ENCODE measurements around the gene DNAJC25. TPM values are rescaled to one million over a fixed set of nuclear protein-coding genes. Genes with fewer than 3 reads are reported as not detected.
A peak's percentile ranks its signal among the peaks of the same experiment; 100 is the strongest.

The DNAJC25 gene
- total and polyA plus RNA-seq, 2 of the 13 experiments (the other 11 are each of a cell fraction or from before 2014, with no cell fraction given), result 5.7 to 10.2 TPM

DNA sequence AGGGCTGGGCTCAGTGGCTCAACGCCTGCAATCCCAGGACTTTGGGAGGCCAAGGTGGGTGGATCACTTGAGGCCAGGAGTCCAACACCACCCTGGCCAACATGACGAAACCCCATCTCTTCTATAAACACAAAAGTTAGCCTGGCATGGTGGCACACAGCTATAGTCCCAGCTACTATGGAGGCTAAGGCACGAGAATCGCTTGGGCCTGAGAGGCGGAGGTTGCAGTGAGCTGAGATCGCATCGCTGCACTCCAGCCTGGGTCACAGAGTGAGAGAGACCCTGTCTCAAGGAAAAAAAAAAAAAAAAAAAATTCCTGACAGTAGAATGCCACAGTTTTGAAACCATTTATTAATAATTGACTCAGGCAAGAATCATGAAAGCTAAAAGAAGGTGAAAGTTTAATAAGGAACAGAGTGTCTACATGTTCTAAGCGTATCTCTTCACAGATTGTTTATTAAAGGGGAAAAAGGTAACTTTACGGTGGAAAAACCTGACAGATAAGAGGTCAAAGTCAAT is 26.0 kb upstream of the DNAJC25 start (continued):
- TF ChIP-seq ZFX (CRISPR knock-in tag; IDR thresholded peaks at IDR 0.05; ENCODE audit: low read depth), result no peak
- TF ChIP-seq ZNF614 (CRISPR knock-in tag; IDR thresholded peaks at IDR 0.05; ENCODE audit: borderline replicate concordance), result no peak
- TF ChIP-seq, protein P1, sequence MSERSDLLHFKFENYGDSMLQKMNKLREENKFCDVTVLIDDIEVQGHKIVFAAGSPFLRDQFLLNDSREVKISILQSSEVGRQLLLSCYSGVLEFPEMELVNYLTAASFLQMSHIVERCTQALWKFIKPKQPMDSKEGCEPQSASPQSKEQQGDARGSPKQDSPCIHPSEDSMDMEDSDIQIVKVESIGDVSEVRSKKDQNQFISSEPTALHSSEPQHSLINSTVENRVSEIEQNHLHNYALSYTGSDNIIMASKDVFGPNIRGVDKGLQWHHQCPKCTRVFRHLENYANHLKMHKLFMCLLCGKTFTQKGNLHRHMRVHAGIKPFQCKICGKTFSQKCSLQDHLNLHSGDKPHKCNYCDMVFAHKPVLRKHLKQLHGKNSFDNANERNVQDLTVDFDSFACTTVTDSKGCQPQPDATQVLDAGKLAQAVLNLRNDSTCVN (CRISPR knock-in tag; IDR thresholded peaks at IDR 0.05; ENCODE audit: borderline replicate concordance), result no peak
- no peak for TF ChIP-seq SRF (IDR thresholded peaks at IDR 0.05; ENCODE audit: low read depth, low read length)
- TF ChIP-seq HNF4A (CRISPR knock-in tag; IDR thresholded peaks at IDR 0.05), result peak; percentile 49; the same call in 1 of the 2 replicates
- TF ChIP-seq, protein P2, sequence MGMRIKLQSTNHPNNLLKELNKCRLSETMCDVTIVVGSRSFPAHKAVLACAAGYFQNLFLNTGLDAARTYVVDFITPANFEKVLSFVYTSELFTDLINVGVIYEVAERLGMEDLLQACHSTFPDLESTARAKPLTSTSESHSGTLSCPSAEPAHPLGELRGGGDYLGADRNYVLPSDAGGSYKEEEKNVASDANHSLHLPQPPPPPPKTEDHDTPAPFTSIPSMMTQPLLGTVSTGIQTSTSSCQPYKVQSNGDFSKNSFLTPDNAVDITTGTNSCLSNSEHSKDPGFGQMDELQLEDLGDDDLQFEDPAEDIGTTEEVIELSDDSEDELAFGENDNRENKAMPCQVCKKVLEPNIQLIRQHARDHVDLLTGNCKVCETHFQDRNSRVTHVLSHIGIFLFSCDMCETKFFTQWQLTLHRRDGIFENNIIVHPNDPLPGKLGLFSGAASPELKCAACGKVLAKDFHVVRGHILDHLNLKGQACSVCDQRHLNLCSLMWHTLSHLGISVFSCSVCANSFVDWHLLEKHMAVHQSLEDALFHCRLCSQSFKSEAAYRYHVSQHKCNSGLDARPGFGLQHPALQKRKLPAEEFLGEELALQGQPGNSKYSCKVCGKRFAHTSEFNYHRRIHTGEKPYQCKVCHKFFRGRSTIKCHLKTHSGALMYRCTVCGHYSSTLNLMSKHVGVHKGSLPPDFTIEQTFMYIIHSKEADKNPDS (CRISPR knock-in tag; IDR thresholded peaks at IDR 0.05), result no peak
- TF ChIP-seq FOSL2 (CRISPR knock-in tag; IDR thresholded peaks at IDR 0.05), result peak; percentile 28; the same call in 1 of the 2 replicates
- TF ChIP-seq ZKSCAN1 (IDR thresholded peaks at IDR 0.05; ENCODE audit: low read length), result no peak
- TF ChIP-seq NR2F6 (IDR thresholded peaks at IDR 0.05), result 0 out of 2 replicates have a peak, but pooled peaks have one; percentile 26
- no peak for TF ChIP-seq NR2F6 (CRISPR knock-in tag; IDR thresholded peaks at IDR 0.05)
- no peak for TF ChIP-seq ZNF703 (CRISPR knock-in tag; IDR thresholded peaks at IDR 0.05; ENCODE audit: borderline replicate concordance)
- TF ChIP-seq ZNF225 (CRISPR knock-in tag; IDR thresholded peaks at IDR 0.05), result no peak
- no peak for TF ChIP-seq CREB1 (IDR thresholded peaks at IDR 0.05)
- 0 out of 2 replicates have a peak, but pooled peaks have one; percentile 14 for TF ChIP-seq CREB1 (CRISPR knock-in tag; IDR thresholded peaks at IDR 0.05)
- no peak for TF ChIP-seq NBN (conservative IDR thresholded peaks at IDR 0.05)
- no peak for TF ChIP-seq RORA (CRISPR knock-in tag; IDR thresholded peaks at IDR 0.05)
- TF ChIP-seq JUND (CRISPR knock-in tag; IDR thresholded peaks at IDR 0.05), result no peak
- TF ChIP-seq, protein P3, sequence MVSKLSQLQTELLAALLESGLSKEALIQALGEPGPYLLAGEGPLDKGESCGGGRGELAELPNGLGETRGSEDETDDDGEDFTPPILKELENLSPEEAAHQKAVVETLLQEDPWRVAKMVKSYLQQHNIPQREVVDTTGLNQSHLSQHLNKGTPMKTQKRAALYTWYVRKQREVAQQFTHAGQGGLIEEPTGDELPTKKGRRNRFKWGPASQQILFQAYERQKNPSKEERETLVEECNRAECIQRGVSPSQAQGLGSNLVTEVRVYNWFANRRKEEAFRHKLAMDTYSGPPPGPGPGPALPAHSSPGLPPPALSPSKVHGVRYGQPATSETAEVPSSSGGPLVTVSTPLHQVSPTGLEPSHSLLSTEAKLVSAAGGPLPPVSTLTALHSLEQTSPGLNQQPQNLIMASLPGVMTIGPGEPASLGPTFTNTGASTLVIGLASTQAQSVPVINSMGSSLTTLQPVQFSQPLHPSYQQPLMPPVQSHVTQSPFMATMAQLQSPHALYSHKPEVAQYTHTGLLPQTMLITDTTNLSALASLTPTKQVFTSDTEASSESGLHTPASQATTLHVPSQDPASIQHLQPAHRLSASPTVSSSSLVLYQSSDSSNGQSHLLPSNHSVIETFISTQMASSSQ (IDR thresholded peaks at IDR 0.05; ENCODE audit: low read depth), result peak; percentile 38; the same call in 1 of the 2 replicates
- TF ChIP-seq, protein P3 (CRISPR knock-in tag; IDR thresholded peaks at IDR 0.05; ENCODE audit: borderline replicate concordance), result no peak
- TF ChIP-seq FOXK2 (IDR thresholded peaks at IDR 0.05), result no peak
- TF ChIP-seq ZNF549 (CRISPR knock-in tag; IDR thresholded peaks at IDR 0.05), result no peak
- peak; percentile 33; the same call in 1 of the 2 replicates for TF ChIP-seq PPARG (CRISPR knock-in tag; conservative IDR thresholded peaks at IDR 0.05)
- TF ChIP-seq ZNF510 (CRISPR knock-in tag; IDR thresholded peaks at IDR 0.05; ENCODE audit: low read depth), result no peak
- 0 out of 2 replicates have a peak, but pooled peaks have one; percentile 22 for TF ChIP-seq CEBPG (CRISPR knock-in tag; IDR thresholded peaks at IDR 0.05)
- TF ChIP-seq HIC2 (CRISPR knock-in tag; IDR thresholded peaks at IDR 0.05; ENCODE audit: low read depth), result peak; percentile 61; the same call in 1 of the 2 replicates

Data from HepG2 (cell line).